DND-41 (cell line): ENCODE data around the gene RASL10B.

Experiments used
- ATAC-seq: fragments of 200-7000 bp; cut with Tn5 transposase; 3 replicates; pipeline ENCODE4 v1.9.1; 2021; ENCODE audit warnings: low read depth; ENCODE audit not compliant: insufficient read depth
- DNase-seq: peaks from one replicate; pipeline ENCODE4 v3.0.0-alpha.2; 2020
- H2AFZ ChIP-seq: 2 replicates; pipeline ENCODE4 v1.6.0; 2012; ENCODE audit warnings: low read depth, low read length
- H3K27ac ChIP-seq: 2 replicates; pipeline ENCODE4 v1.5.1; 2012; ENCODE audit warnings: low read length, inconsistent platforms
- H3K27me3 ChIP-seq: fragments of 200-600 bp; sonication (generic); 2 replicates; pipeline ENCODE4 v1.6.0; 2012; ENCODE audit warnings: low read length, mild to moderate bottlenecking, inconsistent platforms; ENCODE audit not compliant: insufficient read depth, poor library complexity
- H3K36me3 ChIP-seq: 2 replicates; pipeline ENCODE4 v1.5.1; 2012; ENCODE audit warnings: low read length, inconsistent platforms; ENCODE audit not compliant: insufficient read depth
- H3K4me1 ChIP-seq: 2 replicates; pipeline ENCODE4 v1.5.1; 2012; ENCODE audit warnings: mild to moderate bottlenecking, low read length; ENCODE audit not compliant: insufficient read depth
- H3K4me2 ChIP-seq: 2 replicates; pipeline ENCODE4 v1.6.0; 2012; ENCODE audit warnings: mild to moderate bottlenecking, moderate library complexity, low read length, inconsistent platforms; ENCODE audit not compliant: insufficient read depth
- H3K4me3 ChIP-seq, 2 experiments: fragments of 200-600 bp in 1 of 2; shearing (Covaris generic) in 1 of 2; 2 replicates each; pipeline ENCODE4 v1.5.1; 2012 to 2016; ENCODE audit warnings: inconsistent platforms in 2 of 2, low read length in 2 of 2, mild to moderate bottlenecking in 2 of 2, low read depth in 1 of 2, moderate library complexity in 1 of 2
- H3K79me2 ChIP-seq: 2 replicates; pipeline ENCODE4 v1.6.0; 2012; ENCODE audit warnings: low read length, inconsistent platforms; ENCODE audit not compliant: insufficient read depth
- H3K9ac ChIP-seq: 2 replicates; pipeline ENCODE4 v1.6.0; 2012; ENCODE audit warnings: low read depth, mild to moderate bottlenecking, inconsistent platforms, low read length, moderate library complexity
- H3K9me3 ChIP-seq: 2 replicates; pipeline ENCODE4 v1.5.1; 2012; ENCODE audit warnings: low read length, moderate library complexity, mild to moderate bottlenecking, inconsistent platforms; ENCODE audit not compliant: insufficient read depth, severe bottlenecking
- H4K20me1 ChIP-seq: 2 replicates; pipeline ENCODE4 v1.6.0; 2012; ENCODE audit warnings: low read length; ENCODE audit not compliant: insufficient read depth
- EZH2 ChIP-seq: IDR thresholded peaks from 3 replicates; pipeline ENCODE4 v1.6.1; 2012; ENCODE audit warnings: borderline replicate concordance, low read depth, mild to moderate bottlenecking, moderate library complexity, low read length, inconsistent platforms; ENCODE audit not compliant: severe bottlenecking
- TF ChIP-seq, protein P1 (sequence below): IDR thresholded peaks from 2 replicates; pipeline ENCODE4 v1.5.1; 2012; ENCODE audit warnings: borderline replicate concordance, low read length, moderate library complexity, mild to moderate bottlenecking; ENCODE audit not compliant: poor library complexity, severe bottlenecking; ENCODE audit errors: extremely low read depth

The RASL10B gene, protein sequence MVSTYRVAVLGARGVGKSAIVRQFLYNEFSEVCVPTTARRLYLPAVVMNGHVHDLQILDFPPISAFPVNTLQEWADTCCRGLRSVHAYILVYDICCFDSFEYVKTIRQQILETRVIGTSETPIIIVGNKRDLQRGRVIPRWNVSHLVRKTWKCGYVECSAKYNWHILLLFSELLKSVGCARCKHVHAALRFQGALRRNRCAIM

DNA sequence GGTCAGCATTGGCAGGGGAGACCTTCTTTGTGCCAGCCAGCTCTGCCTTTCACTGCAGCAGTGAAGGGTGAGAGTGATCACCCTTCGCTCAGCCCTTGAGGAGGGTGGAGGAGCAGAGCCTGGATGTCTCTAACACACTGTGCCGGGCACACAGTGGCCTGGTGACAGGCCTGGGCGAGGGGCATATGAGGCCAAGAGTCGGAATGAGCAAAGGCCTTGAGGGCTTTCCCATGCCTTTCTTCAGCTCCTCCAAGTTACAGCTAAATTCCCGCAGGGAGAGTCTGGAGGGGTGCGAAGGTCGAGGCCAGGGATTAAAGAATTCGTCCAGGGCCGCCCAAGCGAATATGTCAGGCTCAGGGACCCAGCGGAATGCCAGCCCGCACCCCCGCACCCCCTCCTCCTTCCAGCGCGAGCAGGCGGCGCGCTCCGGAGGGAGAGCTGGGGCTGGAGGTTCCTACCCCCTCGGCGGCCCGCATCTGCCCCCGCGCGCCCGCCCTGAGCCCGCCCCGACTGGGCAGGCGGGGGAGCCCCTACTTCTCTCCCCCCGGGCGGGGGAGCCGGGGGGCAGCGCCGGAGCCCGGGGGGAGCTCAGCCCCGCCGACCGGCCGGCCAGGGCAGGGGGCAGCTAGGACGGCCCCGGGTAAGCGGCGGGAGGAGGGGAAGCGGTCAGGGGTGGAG lies at the start of gene RASL10B:
TSS of gene RASL10B (plus strand) at position 401 of the 678 bp plus-strand sequence. CDS start 3,546 bp downstream, outside the sequence.
- no peaks in the 10 kb centered on the region for H3K9me3 ChIP-seq
- H3K27me3 ChIP-seq = no peaks in the 10 kb centered on the region
- H3K79me2 ChIP-seq = no peaks in the 10 kb centered on the region
- peak within 1 kb of the TSS in 1 of 2 experiments; percentile 54; a peak in 3 of 4 replicates for H3K4me3 ChIP-seq
- ATAC-seq (peak; percentile 92), DNase-seq (peak; percentile 69)
- peak within 1 kb of the TSS; percentile 67 for H3K4me2 ChIP-seq
- peak within 1 kb of the TSS; percentile 29; the same call in 1 of the 2 replicates for H3K27ac ChIP-seq
- peaks cover 11% of the 10 kb centered on the region for H3K4me1 ChIP-seq
- TF ChIP-seq, protein P1, sequence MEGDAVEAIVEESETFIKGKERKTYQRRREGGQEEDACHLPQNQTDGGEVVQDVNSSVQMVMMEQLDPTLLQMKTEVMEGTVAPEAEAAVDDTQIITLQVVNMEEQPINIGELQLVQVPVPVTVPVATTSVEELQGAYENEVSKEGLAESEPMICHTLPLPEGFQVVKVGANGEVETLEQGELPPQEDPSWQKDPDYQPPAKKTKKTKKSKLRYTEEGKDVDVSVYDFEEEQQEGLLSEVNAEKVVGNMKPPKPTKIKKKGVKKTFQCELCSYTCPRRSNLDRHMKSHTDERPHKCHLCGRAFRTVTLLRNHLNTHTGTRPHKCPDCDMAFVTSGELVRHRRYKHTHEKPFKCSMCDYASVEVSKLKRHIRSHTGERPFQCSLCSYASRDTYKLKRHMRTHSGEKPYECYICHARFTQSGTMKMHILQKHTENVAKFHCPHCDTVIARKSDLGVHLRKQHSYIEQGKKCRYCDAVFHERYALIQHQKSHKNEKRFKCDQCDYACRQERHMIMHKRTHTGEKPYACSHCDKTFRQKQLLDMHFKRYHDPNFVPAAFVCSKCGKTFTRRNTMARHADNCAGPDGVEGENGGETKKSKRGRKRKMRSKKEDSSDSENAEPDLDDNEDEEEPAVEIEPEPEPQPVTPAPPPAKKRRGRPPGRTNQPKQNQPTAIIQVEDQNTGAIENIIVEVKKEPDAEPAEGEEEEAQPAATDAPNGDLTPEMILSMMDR = no peak
- TF ChIP-seq EZH2 = no peak
- no peaks in the 10 kb centered on the region for H4K20me1 ChIP-seq
- peak within 1 kb of the TSS; percentile 43; the same call in 1 of the 2 replicates for H3K9ac ChIP-seq
- peak within 1 kb of the TSS; percentile 62 for H2AFZ ChIP-seq
- H3K36me3 ChIP-seq = peaks cover 17% of the 10 kb centered on the region

DNA sequence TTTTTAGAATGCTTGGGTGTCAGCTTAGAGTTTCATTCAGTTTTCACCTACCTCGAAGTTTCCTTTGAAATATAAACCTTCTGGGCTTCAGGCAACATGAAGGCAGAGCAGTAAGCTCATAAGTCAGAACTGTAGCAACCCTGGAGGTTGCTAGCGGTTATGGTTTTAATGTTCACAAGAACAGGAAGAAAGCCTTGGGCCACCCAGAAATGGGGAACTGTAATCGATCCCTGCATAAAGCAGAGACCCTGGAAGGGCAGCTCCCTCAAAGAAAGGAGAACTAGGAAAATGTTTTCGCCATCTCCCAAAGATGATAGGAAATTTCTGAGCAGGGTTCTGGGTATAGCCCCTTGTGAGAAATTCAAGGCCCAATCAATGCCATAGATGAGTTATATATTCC lies 47.8 kb upstream of the RASL10B start:
- no peak overlapping the region for H3K9ac ChIP-seq
- H3K27ac ChIP-seq = no peak overlapping the region
- H2AFZ ChIP-seq = no peak overlapping the region
- no peaks in the 10 kb centered on the region for H3K79me2 ChIP-seq
- H3K36me3 ChIP-seq = peaks cover 73% of the 10 kb centered on the region
- no peak overlapping the region for H3K4me3 ChIP-seq
- TF ChIP-seq EZH2 = no peak
- TF ChIP-seq, protein P1 = no peak
- H4K20me1 ChIP-seq = no peaks in the 10 kb centered on the region
- H3K4me2 ChIP-seq = no peak overlapping the region
- H3K4me1 ChIP-seq = no peaks in the 10 kb centered on the region
- ATAC-seq = no peak
- no peaks in the 10 kb centered on the region for H3K27me3 ChIP-seq
- no peak for DNase-seq
- no peaks in the 10 kb centered on the region for H3K9me3 ChIP-seq

DNA sequence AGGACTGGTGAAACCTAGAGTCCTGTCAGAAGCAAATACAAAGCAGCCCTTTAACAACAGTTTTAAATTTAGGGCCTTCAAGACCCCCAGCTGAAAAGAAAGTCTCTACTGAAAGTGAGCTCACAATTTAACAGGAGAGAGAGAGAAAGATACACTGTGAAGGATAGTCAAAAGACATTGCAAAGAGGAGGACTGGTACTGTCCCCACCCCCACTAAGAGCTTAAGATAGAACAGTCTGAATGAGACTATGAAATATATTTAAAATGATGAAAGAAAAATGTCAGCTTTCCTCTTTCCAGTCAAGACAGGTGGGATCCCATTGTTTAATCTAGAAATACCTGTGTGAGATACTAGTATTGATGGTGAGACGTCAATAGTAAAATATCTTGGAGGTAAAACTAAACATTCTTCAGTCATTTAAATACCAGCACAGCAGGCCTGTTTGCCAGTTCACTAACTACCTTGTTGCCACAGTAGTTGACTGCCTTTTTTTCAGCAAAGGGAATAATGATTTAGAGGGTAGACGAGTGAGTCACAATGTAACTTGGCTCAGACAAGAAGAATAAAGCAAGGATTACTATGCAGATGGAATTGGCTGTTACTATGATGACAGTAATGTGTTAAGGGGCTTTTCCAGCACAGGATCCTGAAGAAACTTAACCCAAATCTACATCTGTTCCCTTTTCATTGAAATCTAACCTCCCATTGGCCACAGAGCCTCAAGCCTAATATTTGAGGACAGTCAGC lies 47.2 kb upstream of the RASL10B start:
- Histone ChIP-seq H3K4me1 (no peaks in the 10 kb centered on the region), H3K9ac (no peak overlapping the region), H3K36me3 (peaks cover 78% of the 10 kb centered on the region), H3K79me2 (no peaks in the 10 kb centered on the region), H3K27me3 (no peaks in the 10 kb centered on the region), H3K4me3 (no peak overlapping the region), H4K20me1 (no peaks in the 10 kb centered on the region), H3K4me2 (no peak overlapping the region), H2AFZ (no peak overlapping the region), H3K27ac (no peak overlapping the region), H3K9me3 (no peaks in the 10 kb centered on the region)
- ATAC-seq (no peak), DNase-seq (no peak)
- no peak for TF ChIP-seq EZH2
- TF ChIP-seq, protein P1 = no peak
